A172 (cell line): ENCODE results near the gene NFIA. TPM values are rescaled to one million over a fixed set of nuclear protein-coding genes. Genes with fewer than 3 reads are reported as not detected.

Experiments
- DNase-seq: peaks from one replicate; pipeline ENCODE4 v3.0.0-alpha.2; 2015; ENCODE audit warnings: low spot score
- total RNA-seq: library from RNA; depleted of rRNA; stranded (reverse); fragments of >200 nt; shearing (Covaris generic); gene quantifications from 2 replicates; pipeline ENCODE4 v1.2.3, GENCODE V29; 2014

NFIA gene
- total RNA-seq, 1 experiment from 2014 or later = 0.22 TPM

DNA sequence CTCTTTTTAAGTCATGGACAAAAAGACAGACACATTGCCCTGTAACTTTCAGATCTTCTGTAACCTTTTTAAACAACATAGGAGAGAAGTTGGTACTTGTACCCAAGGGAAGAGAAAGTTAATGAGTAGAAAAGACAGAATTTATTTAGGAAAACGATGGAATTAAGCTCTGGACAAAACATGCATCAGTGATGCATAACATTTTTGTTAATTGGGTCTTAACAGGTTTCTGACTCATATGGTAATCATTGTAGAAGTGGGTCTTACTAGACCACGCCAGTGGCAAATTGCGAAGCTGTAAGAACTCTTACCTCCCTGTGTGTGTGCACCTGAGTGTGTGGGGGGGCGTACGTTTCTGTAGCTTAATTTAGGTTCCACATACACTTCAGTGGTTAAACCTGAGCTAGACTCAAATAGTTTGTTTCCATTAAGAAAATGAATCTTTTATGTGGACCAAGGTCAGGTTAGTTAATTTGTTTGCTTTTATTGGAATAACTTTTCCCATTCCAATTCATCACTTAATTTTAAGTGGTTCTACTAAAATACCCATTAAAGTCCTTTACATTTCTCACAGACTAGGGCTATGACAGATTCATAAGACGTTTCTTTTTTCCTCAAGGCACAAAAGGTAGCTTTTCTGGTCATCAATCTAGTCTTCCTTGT lies 48.1 kb downstream of the NFIA start:
- no peak for DNase-seq

DNA sequence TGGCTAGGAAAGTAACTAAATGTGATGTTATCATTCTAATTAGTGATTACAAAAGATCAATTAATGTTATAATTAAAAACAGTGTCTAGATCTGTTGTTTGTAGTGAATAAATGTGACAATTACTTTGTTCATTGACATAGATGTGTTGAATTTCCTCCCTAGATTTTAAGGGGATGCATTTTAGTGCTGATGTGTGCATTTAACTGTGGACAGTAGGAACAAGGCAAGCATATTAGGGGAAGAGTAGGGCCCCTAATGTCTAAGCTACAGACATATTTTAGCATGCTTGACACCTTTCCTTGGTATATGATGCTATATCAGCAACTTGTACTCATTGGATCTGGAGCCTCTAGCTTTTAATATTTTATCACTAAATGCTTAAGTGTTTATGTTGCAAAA lies 48.9 kb downstream of the NFIA start:
- no peak for DNase-seq

DNA sequence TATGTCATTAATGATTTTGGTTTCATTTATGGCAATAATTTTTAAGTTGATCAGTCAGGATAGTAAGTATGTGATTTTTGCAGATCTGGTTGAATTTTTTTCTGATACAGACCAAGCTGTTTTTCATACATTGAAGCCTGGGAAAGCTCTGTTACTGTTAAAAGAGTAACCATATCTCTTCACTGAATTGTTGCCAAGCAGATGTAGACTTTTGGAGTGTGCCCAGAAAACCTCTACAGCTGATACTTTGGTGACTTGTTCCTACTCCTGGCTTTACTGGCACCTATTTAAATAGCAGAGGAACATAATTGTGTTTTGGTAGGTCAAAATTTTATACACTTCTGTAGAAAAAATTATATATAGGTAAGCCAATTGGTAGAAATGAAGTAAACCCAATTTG lies 49.4 kb downstream of the NFIA start:
- no peak for DNase-seq

DNA sequence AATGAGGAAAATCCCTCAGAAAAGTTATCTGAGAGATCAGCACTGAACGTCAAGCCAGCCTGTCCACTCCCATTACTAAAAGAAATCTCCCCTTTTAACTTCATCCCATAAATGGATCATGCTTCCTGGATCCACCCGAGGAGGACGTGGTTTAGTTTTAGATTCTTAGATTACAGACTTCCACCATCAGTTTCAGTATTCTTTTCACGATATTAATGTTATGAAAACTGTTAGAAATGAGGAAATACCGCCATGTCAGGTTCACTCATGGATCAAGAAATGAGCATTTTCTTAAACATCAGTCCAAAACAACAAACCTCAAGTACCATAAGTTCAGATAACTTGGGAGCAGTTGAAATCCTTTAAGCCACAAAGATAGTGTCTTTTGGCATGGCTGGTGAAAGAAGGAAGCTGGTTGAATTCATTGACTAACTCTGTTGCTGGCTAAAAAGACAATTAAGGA lies 49.8 kb downstream of the NFIA start:
- DNase-seq = no peak

DNA sequence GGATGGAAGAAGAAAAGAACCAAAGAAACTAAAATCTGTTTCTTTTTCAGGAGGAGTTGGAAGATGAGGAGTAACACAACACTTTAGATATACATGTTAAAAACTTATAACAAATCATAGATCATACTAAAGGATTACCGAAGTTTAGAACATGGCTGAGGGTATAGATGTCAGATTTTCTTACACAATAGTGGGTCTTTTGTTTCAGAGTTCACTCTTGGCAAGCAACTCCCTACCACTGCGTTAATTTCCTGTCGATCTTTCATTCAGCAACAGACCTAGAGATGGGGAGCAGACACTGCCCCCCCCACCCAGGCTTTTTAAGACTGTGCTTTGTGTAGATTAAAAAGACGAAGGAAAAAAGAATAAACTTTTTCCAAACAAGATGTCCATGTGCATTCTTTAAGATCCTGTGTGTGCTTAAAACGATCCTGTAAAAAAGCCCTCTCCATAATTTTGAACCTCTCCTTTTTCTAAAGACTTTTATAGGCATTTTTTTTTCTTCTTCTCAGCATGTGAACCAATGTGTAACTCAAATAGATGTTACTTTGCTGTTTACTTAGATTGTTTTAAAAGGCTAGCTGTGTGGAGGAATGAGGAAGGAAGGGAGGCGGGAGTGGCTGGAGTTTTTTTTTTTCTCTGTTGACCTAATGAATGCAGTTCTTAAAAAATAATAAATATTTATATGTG lies 50.4 kb downstream of the NFIA start:
- no peak for DNase-seq

DNA sequence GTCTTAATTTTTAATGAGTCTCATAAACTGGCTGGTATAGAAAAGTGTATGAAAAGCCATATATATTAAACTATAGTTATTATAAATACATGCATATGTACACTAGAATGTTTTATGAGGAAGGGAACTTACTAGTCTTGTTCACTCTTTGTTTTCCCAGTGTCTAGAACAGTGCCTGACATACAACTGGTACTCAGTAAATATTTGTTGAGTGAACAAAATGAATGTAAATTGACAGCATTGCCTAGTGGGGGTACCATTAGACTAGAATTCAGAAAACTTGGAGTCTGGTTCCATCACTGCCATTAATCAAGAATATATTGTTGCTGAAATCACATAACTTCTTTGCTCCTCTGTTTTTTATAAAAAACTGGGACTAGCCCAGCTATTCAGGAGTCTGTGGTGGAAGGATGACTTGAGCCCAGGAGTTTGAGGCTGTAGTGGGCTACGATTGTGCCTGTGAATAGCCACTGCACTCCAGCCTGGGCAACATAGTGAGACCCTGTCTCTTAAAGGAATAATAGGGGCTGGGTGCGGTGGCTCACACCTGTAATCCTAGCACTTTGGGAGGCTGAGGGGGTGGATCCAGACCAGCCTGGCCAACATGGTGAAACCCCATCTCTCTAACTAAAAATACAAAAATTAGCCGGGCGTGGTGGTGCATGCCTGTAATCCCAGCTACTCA lies 51.1 kb downstream of the NFIA start:
- DNase-seq = no peak

DNA sequence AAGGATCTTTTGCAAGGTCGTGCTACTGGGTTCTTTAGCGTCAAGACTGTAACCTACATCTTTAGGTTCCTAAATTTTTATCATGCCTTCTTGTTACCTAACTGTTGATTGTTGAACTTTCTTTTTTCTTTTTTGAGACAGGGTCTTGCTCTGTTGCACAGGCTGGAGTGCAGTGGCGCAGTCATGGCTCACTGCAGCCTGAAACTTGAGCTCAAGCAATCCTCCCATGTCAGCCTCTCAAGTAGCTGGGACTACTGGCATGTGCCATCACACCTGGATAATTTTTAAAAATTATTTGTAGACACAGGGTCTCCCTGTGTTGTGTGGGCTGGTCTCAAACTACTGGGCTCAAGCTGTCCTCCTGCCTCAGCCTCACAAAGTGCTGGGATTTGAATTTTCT lies 52.9 kb downstream of the NFIA start:
- no peak for DNase-seq

DNA sequence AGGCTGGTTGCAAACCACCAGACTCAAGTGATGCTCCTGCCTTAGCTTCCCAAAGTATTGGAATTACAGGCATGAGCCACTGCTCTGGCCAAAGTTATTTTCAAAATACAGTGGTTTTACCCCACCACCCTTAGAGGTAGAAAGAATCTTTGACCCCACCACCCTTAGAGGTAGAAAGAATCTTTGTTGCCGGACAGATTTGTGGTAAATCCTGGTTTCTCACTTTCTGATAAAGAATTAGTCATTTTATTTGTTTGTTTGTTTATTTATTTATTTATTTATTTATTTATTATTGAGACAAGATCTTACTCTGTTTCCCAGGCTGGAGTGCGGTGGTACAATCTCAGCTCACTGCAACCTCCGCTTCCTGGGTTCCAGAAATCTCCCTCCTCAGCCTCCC lies 55.9 kb downstream of the NFIA start:
- no peak for DNase-seq

DNA sequence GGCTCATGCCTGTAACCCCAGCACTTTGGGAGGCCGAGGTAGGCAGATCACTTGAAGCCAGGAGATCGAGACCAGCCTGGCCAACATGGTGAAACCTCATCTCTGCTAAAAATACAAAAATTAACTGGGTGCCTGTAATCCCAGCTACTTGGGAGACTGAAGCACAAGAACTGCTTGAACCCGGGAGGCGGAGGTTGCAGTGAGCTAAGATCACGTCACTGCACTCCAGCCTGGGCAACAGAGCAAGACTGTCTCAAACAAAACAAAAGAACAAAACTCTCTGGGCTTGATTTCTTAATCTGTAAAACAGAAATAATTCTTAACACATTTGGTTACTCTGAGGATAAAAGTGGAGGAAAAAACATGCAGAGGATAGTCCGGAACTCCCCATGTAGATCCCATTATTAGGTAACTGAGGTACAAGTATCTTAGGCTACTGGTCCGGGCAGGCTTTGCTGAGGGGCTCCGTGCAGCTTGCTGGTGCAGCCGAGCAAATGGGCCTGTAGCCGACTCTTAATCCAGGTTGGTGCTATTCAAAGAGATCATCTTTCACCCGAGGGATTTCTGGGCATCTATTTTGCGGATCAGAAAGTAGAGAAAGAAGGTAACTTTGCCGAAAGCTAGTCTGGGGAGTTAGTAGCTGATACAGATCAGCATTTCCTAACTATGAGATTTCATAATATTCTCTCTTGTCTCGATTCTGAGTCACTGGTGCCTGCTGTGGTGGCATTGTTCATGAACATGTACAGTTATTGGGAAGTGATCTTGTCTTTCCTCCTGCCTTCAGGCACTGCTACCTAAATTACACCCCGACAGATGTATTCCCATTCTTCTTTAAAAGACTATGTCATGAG lies 56.8 kb downstream of the NFIA start:
- peak; percentile 8 for DNase-seq

DNA sequence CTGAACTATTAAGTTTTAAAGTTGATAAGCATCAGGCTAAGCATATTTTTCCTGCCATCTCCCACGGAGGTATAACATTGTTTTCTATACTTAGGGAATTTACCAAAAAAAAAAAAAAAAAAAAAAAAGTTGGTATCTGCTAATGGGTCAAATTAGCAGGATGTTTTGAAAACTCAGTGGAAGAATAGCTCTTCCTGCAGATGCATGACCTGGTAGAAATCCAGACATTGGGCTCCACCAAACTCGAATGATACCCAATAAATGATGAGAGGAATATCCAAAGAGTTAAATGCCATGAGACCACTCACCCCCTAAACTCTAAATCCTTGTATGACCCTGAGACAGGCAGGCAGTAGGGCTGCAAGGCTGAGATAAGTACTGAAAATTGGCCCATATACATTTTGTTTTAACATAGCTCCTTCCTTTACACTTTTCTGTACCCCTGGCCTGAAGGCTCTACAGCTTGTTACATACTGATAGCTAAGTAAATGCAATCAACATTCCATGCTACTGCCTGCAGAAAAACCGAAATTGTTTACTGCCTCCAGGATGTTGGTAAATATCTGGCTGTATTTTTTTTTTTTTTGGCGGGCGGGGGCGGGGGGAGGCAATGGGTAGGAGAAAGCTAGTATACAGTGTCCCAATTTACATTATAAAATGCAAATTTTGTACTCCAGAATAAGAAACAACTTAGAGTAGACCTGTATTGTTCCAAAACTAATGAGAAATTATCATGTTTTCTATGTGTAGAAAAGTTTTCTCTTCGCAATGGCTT lies 57.6 kb downstream of the NFIA start:
- DNase-seq = no peak

DNA sequence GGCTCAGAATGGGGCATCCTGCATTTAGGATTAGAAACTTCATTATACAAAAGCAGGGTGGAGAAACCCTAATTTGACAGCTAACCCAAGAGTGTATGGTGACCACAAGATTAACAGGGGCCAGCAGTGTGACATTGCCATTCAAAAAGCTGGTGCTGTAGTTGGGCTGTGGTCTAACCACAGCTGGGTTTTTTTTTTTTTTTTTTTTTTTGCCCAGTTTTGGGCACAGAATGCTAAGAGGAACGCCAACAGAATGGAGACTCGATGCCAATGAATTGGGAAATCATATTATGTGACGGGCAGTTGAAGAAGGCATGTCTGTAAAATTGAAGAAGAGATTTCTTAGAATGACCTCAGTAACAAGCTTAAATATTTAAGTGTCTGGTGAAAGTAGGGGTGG lies 58.4 kb downstream of the NFIA start:
- DNase-seq = no peak

DNA sequence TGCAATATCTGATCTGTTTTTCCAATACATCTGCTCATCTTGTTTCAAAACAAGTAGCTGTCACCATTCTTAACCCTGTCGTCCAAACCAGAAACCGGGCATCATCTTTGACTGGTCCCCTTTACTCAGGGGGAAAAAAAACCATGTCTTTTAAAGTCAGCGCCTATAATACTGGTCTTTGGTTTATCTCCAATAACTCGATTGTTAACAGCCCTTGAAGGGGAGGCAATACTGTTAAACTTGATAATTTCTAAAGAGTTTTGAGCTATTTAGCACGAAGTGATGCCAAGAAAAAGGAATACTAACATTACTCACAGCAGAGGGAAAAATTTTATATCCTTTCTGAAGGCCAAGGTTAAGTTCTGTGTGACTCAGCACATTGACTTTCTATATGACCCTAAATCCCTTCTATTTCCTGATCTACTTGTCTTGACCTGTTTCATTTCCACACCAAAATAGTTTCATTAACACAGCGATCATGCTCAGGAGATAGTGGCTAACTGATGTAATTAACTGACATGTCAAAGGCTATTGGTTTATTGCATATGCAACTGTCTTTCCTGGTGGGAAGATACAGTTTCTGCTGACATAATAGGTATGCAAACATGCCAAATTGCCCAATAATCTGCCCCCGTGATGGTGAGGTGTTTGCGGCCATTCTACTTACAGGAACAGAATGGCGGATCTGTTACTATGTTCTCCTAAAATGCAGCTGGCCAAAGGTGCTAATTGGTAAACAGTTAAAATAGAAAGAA lies 59.1 kb downstream of the NFIA start:
- peak; percentile 7 for DNase-seq

DNA sequence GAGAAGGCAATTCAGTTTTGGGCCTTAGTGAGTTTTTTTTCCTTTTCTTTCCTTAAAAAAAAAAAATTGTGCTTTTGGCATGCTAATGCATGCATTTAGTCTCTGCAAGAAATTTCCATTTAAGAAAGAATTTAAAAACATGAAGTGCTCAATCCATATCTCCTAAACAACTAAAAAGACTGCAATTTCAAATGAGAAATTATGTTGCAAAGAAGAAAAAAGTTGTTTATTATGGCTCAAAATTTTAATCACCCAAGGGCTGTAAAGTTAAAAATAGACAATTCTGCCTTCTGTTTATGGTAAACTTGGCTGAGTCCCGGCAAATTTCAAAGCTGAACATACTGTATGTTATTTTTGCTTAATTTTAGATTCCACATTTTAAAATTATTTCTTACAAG lies 59.7 kb downstream of the NFIA start:
- DNase-seq = no peak

DNA sequence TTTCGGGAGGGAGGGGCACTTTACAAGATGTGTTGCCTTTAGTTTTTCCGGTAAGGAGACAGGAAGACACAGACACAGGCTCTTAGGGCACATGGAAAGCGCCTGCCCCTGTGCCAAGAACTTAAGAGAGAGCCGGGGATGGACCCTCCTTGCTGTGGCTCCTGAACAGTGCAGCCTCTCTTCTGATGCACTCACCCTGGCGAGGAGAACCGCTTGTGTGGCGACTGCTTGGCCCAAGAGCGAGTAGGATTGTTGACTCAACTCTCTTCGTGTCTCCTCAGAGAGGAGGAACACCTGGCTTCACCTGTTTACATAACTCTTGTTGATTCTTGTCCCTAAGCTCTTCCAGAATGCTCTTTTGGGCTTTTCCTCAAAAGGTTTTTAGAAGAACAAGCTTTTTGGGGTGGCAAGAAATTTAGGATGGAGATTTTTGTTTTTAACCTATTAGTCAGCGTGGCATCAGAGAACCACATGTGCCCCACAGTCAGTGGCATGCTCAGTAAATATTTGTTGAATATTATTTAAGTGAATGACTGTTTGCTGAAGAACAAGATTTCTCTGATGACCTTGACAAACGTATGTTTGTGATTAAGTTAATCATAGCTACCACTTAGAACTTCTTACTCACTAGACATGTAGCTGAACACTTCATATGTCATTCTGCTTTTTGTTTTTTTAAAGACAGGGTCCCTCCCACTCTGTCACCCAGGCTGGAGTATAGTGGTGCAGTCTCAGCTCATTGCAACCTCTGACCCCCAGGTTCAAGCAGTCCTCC lies 60.6 kb downstream of the NFIA start:
- no peak for DNase-seq

DNA sequence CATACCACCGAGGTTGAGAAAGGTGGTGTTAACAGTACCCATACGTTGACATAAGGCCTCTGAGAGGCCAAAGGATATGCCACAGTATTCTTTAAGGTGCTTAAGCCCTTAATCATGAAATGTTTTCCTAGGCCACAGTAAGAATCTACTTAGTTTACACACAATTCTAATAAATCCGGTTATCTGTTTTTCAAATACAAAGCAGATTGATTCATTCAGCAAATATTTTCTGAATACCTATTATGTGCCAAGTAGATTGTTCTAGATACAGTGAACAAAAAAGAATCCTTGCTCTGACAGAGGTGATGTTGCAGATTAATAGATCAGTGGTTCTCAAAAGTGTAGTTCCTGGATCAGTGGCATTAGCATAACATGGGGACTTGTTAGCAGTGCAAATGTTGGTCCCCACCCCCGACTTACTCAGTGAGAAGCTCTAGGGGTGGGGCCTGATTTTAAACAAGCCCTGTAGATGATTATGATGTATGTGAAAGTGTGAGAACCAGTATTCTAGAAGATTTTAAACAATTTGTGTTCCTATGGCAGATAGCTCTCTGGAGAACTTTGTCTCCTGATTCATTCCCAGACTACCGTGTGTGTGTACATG lies 61.6 kb downstream of the NFIA start:
- DNase-seq = no peak

DNA sequence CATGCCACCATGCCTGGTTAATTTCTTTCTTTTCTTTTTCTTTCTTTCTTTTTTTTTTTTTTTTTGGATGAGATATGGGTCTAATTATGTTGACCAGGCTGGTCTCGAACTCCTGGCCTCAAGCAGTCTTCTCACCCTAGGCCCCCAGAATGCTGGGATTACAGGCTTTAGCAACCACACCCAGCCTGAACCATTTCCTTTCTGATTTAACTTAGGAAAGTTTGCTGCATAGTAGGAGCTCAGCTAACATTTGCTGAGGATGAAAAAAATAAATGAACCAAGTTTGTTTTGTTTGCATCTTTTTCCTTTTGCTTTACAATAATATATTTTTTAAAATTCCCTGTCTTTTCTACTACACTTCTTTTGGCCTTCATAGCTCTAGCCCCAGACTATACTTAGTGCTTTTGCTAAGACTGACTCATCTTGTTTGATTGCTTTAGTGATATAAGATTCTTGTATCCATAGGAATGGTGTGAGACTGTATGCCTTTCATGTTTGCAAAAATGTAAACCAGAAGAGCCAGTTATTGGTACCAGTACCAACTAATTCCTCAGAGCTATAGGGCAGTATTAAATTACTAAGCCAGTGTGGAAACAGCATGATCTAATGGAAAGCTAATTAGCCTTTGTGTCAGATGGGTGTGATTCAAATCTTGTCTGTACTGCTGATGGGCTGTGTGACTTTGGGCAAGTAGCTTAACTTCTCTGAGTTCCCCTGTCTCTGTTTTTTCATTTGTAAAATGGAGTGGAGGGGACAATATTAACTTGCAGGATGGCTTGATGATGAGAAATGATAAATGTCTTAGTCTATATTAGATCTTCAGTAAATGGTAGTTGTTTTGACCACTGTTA lies 66.9 kb downstream of the NFIA start:
- no peak for DNase-seq

DNA sequence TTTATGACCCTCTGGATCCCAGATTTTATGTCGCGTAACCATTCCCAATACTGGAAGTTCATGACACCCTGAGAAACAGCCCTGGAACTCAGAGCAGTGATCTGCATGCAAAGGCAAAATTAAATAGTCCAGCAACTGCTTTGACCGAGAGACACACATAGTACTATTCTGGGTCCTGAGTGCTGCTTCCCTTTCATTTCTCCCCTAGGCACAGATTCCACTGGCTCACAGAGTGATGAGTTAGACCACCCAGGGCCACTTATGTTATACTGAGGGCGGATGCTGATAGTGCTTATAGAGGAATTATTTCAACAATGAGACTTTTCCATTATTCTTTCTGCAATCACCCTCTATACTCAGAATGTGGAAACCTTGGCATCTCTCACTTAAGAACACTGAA lies 69.2 kb downstream of the NFIA start:
- DNase-seq = no peak

DNA sequence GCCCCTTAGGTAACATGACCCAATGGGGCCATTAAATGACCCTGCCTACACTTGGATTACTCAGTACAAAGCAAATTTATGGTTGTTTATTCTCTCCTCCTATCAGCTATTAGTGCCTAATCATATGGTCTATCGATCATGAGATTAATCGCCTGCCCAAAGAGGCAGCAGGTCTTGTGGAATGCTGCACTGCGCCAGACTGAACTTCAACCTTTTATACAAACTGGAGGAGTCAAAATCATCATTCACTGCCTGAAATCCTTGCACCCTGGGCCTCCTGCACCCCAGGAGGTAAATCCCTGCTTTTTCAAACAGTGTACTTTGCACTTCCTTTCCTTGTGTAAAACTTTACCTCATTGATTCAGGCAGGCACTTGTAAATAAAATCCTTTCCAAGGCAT lies 69.7 kb downstream of the NFIA start:
- DNase-seq = no peak
